DOHH2 (cell line): ENCODE results near the gene ITPR1.

Experiments
- CTCF ChIP-seq: fragments of 200-600 bp; sonication (generic); IDR thresholded peaks from one replicate; pipeline ENCODE4 v1.5.1; 2014; ENCODE audit warnings: antibody characterized with exemption, mild to moderate bottlenecking, low read depth, low read length; ENCODE audit not compliant: poor library complexity, severe bottlenecking
- EZH2phosphoT487 ChIP-seq: fragments of 200-600 bp; sonication (generic); IDR thresholded peaks from 2 replicates; pipeline ENCODE4 v1.6.1; 2017; ENCODE audit warnings: borderline replicate concordance, mild to moderate bottlenecking, antibody characterized with exemption, low read length, moderate library complexity, mixed read lengths

- TF ChIP-seq CTCF = no peak
- TF ChIP-seq EZH2phosphoT487 = no peak
Measured at GRCh38 chr3:4517643-4518311, 24.6 kb downstream of the ITPR1 start.
